ENCODE results near the gene AFF3. TPM values are rescaled to one million over a fixed set of nuclear protein-coding genes. Genes with fewer than 3 reads are reported as not detected.
"Not testable (repeated sequence)": the region's sequence is repeated elsewhere in the genome, so short reads cannot be mapped to it uniquely, and the experiment has no call there.

The AFF3 gene
- total RNA-seq, 4 donors from 2014 or later = 2.1 to 7.3 (median 3.5) TPM

DNA sequence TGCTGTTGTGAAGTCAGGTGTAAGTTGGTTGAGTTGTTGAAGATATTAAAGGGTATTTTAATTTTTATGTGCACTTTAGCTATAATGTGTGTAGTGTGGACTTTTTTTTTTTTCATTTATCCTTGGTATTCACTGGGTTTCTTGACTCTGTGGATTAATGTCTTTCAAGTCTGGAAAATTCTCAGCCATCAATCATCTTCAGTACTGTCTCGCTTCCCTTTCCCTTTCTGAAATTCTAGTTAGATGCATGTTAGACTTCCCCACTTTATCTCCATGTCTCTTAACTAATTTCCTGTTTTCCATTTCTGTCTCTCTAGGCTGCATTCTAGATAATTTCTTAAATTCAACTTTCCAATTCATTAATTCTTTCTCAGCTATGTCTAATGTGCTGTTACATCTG is 404.9 kb downstream of the AFF3 start:
- WGBS, 2 donors = 83% methylated on average over 1 of the region's 1 CpG
- H3K4me3 ChIP-seq (ENCODE audit: low read depth, poor library complexity, severe bottlenecking) = no peak overlapping the region
- DNase-seq (ENCODE audit: low spot score in 2 of 2) = no peak
- intact Hi-C loops (cut with DNase I; ENCODE audit: low total_unique reads) = no loop called here
- TF ChIP-seq, protein P1, sequence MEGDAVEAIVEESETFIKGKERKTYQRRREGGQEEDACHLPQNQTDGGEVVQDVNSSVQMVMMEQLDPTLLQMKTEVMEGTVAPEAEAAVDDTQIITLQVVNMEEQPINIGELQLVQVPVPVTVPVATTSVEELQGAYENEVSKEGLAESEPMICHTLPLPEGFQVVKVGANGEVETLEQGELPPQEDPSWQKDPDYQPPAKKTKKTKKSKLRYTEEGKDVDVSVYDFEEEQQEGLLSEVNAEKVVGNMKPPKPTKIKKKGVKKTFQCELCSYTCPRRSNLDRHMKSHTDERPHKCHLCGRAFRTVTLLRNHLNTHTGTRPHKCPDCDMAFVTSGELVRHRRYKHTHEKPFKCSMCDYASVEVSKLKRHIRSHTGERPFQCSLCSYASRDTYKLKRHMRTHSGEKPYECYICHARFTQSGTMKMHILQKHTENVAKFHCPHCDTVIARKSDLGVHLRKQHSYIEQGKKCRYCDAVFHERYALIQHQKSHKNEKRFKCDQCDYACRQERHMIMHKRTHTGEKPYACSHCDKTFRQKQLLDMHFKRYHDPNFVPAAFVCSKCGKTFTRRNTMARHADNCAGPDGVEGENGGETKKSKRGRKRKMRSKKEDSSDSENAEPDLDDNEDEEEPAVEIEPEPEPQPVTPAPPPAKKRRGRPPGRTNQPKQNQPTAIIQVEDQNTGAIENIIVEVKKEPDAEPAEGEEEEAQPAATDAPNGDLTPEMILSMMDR (IDR thresholded peaks at IDR 0.05) = no peak
- no peak for TF ChIP-seq POLR2A (IDR thresholded peaks at IDR 0.05)

- intact Hi-C loops (cut with DNase I; ENCODE audit: low total_unique reads) = no loop called here
- no peak for TF ChIP-seq POLR2A (IDR thresholded peaks at IDR 0.05)
- TF ChIP-seq, protein P1 (IDR thresholded peaks at IDR 0.05) = no peak
- WGBS, 2 donors = 52 to 64% methylated on average over 1 of the region's 1 CpG
- no peak for DNase-seq (ENCODE audit: low spot score in 2 of 2)
- H3K4me3 ChIP-seq (ENCODE audit: low read depth, poor library complexity, severe bottlenecking) = no peak overlapping the region
Measured at GRCh38 chr2:99735753-99736152, 406.6 kb downstream of the AFF3 start.

DNA sequence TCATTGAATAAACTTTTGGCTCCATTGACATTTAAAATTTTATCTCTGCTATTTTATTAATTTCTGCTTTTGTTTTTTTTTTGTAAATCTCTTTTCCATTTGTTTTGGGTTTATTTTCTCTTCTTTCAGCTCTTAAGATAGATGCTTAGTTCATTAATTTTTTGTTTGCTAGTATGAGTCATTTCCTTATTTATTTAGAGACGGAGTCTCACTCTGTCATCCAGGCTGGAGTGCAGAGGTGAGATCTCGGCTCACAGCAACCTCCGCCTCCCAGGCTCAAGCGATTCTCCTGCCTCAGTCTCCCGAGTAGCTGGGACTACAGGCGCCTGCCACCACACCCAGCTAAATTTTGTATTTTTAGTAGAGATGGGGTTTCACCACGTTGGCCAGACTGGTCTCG is 407.1 kb downstream of the AFF3 start:
- WGBS, 2 donors = 67 to 73% methylated on average over 8 of the region's 8 CpGs
- DNase-seq (ENCODE audit: low spot score in 2 of 2); H3K4me3 ChIP-seq (ENCODE audit: low read depth, poor library complexity, severe bottlenecking); intact Hi-C loops (cut with DNase I; ENCODE audit: low total_unique reads): not testable (repeated sequence)

DNA sequence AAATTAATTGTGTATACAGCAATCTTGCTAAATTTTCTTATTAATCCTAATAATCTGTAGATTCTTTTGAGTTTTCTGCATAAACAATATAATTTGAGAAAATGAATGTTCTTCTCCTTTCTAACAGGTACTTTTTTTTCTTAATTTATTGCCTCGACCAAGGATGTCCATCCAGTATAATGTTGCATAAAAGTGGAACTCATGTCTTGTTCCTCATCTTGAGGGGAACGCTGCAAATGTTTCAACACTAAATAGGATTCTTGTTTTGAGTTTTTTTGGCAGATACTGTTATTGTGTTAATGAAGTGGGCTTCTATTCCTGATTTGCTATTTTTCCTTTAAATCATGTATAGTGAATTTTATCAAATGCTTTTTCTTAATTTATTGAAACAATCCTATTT is 408.2 kb downstream of the AFF3 start:
- DNase-seq (ENCODE audit: low spot score in 2 of 2) = no peak
- TF ChIP-seq, protein P1 (IDR thresholded peaks at IDR 0.05) = no peak
- TF ChIP-seq POLR2A (IDR thresholded peaks at IDR 0.05) = no peak
- WGBS, 2 donors = 77 to 86% methylated on average over 2 of the region's 2 CpGs
- intact Hi-C loops (cut with DNase I; ENCODE audit: low total_unique reads) = no loop called here
- no peak overlapping the region for H3K4me3 ChIP-seq (ENCODE audit: low read depth, poor library complexity, severe bottlenecking)

DNA sequence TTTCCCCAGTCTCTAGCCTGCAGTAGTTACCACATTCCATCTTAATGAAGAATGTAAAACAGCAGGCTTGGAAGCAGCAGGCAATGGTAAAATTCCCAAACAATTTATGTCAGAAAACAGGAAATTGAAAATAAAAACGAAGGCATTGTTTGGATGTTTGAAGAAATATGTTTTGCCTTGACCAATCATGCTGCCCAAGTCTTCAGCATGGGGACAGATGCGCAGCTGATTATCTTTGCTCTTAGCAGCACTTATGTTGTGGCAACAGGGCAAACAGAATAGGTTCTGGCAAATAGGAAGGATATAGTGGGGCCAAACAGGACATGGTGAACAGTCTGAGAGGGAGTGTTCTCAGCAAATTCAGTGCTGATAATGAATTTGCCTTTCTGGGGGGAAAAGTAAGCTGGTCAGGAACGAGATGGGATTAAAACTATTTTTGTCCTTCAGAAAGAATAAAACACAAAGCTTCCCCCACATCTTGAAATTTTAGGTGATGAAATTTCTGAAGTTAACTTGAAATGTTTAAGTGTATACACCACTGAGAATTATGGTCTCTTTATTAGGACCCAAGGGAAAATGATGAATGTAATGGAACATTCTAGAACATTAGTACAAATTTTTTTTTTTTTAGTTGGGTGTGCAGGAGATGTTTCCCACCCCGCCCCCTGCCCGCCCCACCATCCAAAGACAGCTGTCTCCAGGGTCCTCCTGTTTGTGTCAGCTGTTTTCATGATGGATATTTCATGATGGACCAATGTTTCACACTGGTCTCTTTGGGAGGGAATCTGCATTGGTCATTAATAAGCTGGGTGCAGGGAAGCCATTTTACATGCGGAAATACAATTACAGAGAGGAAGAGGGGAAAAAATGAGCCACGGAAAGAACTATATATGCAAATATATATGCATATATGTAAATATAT is 413.0 kb downstream of the AFF3 start:
- intact Hi-C loops (cut with DNase I; ENCODE audit: low total_unique reads) = no loop called here
- DNase-seq (ENCODE audit: low spot score in 2 of 2) = no peak
- WGBS, 2 donors = 59 to 63% methylated on average over 7 of the region's 7 CpGs
- no peak for TF ChIP-seq POLR2A (IDR thresholded peaks at IDR 0.05)
- TF ChIP-seq, protein P1 (IDR thresholded peaks at IDR 0.05) = no peak
- no peak overlapping the region for H3K4me3 ChIP-seq (ENCODE audit: low read depth, poor library complexity, severe bottlenecking)

- no peak for TF ChIP-seq POLR2A (IDR thresholded peaks at IDR 0.05)
- TF ChIP-seq, protein P1 (IDR thresholded peaks at IDR 0.05) = no peak
- no peak overlapping the region for H3K4me3 ChIP-seq (ENCODE audit: low read depth, poor library complexity, severe bottlenecking)
- WGBS, 2 donors = 68 to 71% methylated on average over 4 of the region's 4 CpGs
- intact Hi-C loops (cut with DNase I; ENCODE audit: low total_unique reads) = no loop called here
- no peak for DNase-seq (ENCODE audit: low spot score in 2 of 2)
Measured at GRCh38 chr2:99728166-99728565, 414.2 kb downstream of the AFF3 start.

Measured in lower leg skin (tissue), 4 donors.